H1 (cell line): ENCODE measurements around the gene SPATA13.

ENCODE experiments used
- ATF3 ChIP-seq: IDR thresholded peaks from 2 replicates; pipeline ENCODE4 v1.6.1; 2011; ENCODE audit warnings: low read depth, mild to moderate bottlenecking, low read length; ENCODE audit not compliant: insufficient read depth
- BCL11A ChIP-seq, 2 experiments: IDR thresholded peaks; one replicate each; pipeline ENCODE4 v1.6.1; 2011; ENCODE audit warnings: low read depth in 2 of 2, low read length in 2 of 2, mild to moderate bottlenecking in 2 of 2
- BRCA1 ChIP-seq: IDR thresholded peaks from 2 replicates; pipeline ENCODE4 v1.6.1; 2012; ENCODE audit warnings: low read depth, low read length, improper control_type of control experiment
- CEBPB ChIP-seq: IDR thresholded peaks from 2 replicates; pipeline ENCODE4 v1.6.1; 2012; ENCODE audit warnings: low read depth, low read length
- EP300 ChIP-seq, 2 experiments: IDR thresholded peaks; 1 replicate in 1 of 2; 2 replicates in 1 of 2; pipeline ENCODE4 v1.6.1; 2011 to 2012; ENCODE audit warnings: low read depth in 2 of 2, low read length in 2 of 2, mild to moderate bottlenecking in 2 of 2, borderline replicate concordance in 1 of 2, inconsistent platforms in 1 of 2, moderate library complexity in 1 of 2
- EZH2 ChIP-seq: fragments of 200-600 bp; sonication (generic); IDR thresholded peaks from 2 replicates; pipeline ENCODE4 v1.7.1; 2012; ENCODE audit warnings: low read depth, mild to moderate bottlenecking, moderate library complexity, low read length, inconsistent platforms; ENCODE audit not compliant: severe bottlenecking
- HDAC2 ChIP-seq, 2 experiments: fragments of 300-600 bp in 1 of 2; sonication (generic) in 1 of 2; IDR thresholded peaks; 2 replicates each; pipeline ENCODE4 v1.6.1; 2011 to 2012; ENCODE audit warnings: low read depth in 2 of 2, low read length in 2 of 2, mild to moderate bottlenecking in 2 of 2, moderate library complexity in 2 of 2, borderline replicate concordance in 1 of 2, inconsistent platforms in 1 of 2
- KDM5A ChIP-seq: fragments of 200-600 bp; IDR thresholded peaks from 2 replicates; pipeline ENCODE4 v1.7.1; 2012; ENCODE audit warnings: mild to moderate bottlenecking, low read length, inconsistent platforms, mixed read lengths
- POLR2A ChIP-seq, 2 experiments: IDR thresholded peaks; 1 replicate in 1 of 2; 2 replicates in 1 of 2; pipeline ENCODE4 v1.6.1; 2011; ENCODE audit warnings: low read depth in 2 of 2, low read length in 2 of 2, mild to moderate bottlenecking in 2 of 2; ENCODE audit errors: control extremely low read depth in 1 of 2
- POLR2AphosphoS5 ChIP-seq: IDR thresholded peaks from 2 replicates; pipeline ENCODE4 v1.6.1; 2011; ENCODE audit warnings: low read depth, low read length
- RXRA ChIP-seq: IDR thresholded peaks from 2 replicates; pipeline ENCODE4 v1.6.1; 2011; ENCODE audit warnings: low read depth, mild to moderate bottlenecking, low read length, moderate library complexity; ENCODE audit not compliant: insufficient read depth
- SP1 ChIP-seq: IDR thresholded peaks from 2 replicates; pipeline ENCODE4 v1.6.1; 2011; ENCODE audit warnings: low read depth, low read length
- USF2 ChIP-seq: IDR thresholded peaks from 2 replicates; pipeline ENCODE4 v1.6.1; 2011; ENCODE audit warnings: low read length, improper control_type of control experiment
- TF ChIP-seq, protein P1 (sequence below), 3 experiments: IDR thresholded peaks; 1 replicate in 2 of 3; 2 replicates in 1 of 3; pipeline versions ENCODE4 v1.5.1 to v1.6.1; 2011; ENCODE audit warnings: low read length in 3 of 3, mild to moderate bottlenecking in 3 of 3, inconsistent platforms in 2 of 3, low read depth in 1 of 3, moderate library complexity in 1 of 3; ENCODE audit not compliant: insufficient read depth in 1 of 3; ENCODE audit errors: control extremely low read depth in 1 of 3

GRCh38 chr13:24162604-24163003 is 2.1 kb downstream of the SPATA13 start:
- no peak for TF ChIP-seq SP1
- TF ChIP-seq, protein P1, sequence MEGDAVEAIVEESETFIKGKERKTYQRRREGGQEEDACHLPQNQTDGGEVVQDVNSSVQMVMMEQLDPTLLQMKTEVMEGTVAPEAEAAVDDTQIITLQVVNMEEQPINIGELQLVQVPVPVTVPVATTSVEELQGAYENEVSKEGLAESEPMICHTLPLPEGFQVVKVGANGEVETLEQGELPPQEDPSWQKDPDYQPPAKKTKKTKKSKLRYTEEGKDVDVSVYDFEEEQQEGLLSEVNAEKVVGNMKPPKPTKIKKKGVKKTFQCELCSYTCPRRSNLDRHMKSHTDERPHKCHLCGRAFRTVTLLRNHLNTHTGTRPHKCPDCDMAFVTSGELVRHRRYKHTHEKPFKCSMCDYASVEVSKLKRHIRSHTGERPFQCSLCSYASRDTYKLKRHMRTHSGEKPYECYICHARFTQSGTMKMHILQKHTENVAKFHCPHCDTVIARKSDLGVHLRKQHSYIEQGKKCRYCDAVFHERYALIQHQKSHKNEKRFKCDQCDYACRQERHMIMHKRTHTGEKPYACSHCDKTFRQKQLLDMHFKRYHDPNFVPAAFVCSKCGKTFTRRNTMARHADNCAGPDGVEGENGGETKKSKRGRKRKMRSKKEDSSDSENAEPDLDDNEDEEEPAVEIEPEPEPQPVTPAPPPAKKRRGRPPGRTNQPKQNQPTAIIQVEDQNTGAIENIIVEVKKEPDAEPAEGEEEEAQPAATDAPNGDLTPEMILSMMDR (IDR thresholded peaks at IDR 0.05; ENCODE audit: control extremely low read depth in 1 of 3, insufficient read depth in 1 of 3, low read depth in 1 of 3, low read length in 3 of 3) = no peak
- TF ChIP-seq EZH2 = no peak
- TF ChIP-seq EP300 (IDR thresholded peaks at IDR 0.05; ENCODE audit: borderline replicate concordance in 1 of 2, low read depth in 2 of 2, low read length in 2 of 2) = no peak
- TF ChIP-seq HDAC2 (IDR thresholded peaks at IDR 0.05; ENCODE audit: borderline replicate concordance in 1 of 2, low read depth in 2 of 2, low read length in 2 of 2) = no peak
- no peak for TF ChIP-seq BCL11A (IDR thresholded peaks at IDR 0.05; ENCODE audit: low read depth in 2 of 2, low read length in 2 of 2)
- TF ChIP-seq POLR2AphosphoS5 = no peak
- no peak for TF ChIP-seq KDM5A
- no peak for TF ChIP-seq POLR2A (IDR thresholded peaks at IDR 0.05; ENCODE audit: control extremely low read depth in 1 of 2, low read depth in 2 of 2, low read length in 2 of 2)
- TF ChIP-seq CEBPB = no peak
- no peak for TF ChIP-seq USF2
- no peak for TF ChIP-seq ATF3
- no peak for TF ChIP-seq RXRA
- no peak for TF ChIP-seq BRCA1
